Fibroblast of upper back skin (primary cell): ENCODE results near the gene MICALL2.

ENCODE experiments used
- DNase-seq: peaks from one replicate; pipeline ENCODE4 v3.0.0-alpha.2; 2013

MICALL2 gene

GRCh38 chr7:1388021-1388702 lies 71.1 kb downstream of the MICALL2 start:
- no peak for DNase-seq

GRCh38 chr7:1387261-1387660 lies 72.0 kb downstream of the MICALL2 start:
- DNase-seq: no peak

GRCh38 chr7:1386623-1387220 lies 72.5 kb downstream of the MICALL2 start:
- DNase-seq: no peak

GRCh38 chr7:1385809-1386622 lies 73.3 kb downstream of the MICALL2 start:
- DNase-seq: no peak

- no peak for DNase-seq
These were observed 74.0 kb downstream of the MICALL2 start for GRCh38 chr7:1385086-1385808.
